Measurements from ENCODE around the gene GBX1. TPM values are rescaled to one million over a fixed set of nuclear protein-coding genes. Genes with fewer than 3 reads are reported as not detected.

The GBX1 gene
- total RNA-seq, 1 experiment from 2014 or later: not detected

DNA sequence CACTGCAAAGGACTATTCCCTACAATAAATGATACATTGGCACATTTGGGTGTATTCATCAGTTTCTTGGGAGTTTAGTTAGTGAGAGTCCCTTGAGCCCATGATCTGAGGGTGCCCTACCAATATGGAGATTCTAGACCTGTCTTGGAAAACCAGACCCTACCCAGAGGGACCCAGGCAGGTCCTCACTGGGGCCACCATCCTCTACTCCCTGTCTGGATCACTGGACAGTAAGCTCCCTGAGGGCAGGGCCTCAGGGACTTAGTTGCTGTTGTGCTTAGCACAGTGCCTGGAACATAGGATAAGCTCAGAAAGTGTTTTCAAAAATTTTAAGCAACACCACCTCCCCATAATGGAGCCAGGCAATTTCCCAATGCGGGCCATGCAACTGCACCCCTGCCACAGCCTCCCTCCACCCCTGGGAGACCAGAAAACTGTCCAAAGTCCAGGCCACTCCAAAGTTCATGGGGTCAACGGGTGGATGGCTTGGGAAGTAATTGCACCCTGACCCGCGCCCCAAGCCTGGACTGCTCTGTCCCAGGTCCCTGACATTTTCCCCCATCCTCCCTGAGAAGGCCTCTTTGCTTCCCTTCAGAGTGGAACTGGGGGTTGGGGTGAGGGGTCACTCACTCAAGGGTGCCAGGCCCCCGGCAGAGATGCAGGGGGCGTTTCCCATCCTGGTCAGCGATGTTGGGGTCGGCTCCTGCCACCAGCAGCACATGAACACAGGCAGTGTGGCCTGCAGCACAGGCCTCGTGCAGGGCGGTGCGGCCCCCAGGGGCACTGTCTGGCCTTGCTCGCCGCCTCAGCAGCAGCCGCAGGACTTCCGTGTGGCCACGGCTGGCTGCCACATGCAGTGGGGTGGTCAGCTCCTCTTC lies 18.5 kb upstream of the GBX1 start:
- Histone ChIP-seq H3T11ph (ENCODE audit: low read length) (no peak overlapping the region), H3K4me2 (ENCODE audit: insufficient read depth, insufficient read length, low read length) (no peak overlapping the region), H4K5ac (ENCODE audit: insufficient read length, low read depth, low read length) (no peak overlapping the region), H4K8ac (replicated peaks; ENCODE audit: insufficient read length, low read depth, low read length) (no peak overlapping the region), H3K9me3 (ENCODE audit: control insufficient read depth, low read depth, low read length) (no peaks in the 10 kb centered on the region), H2AFZ (ENCODE audit: low read length) (no peak overlapping the region), H4K20me1 (ENCODE audit: control insufficient read depth, insufficient read depth, insufficient read length) (no peaks in the 10 kb centered on the region), H4K91ac (ENCODE audit: insufficient read length, low read depth, low read length) (no peak overlapping the region), H3K79me2 (ENCODE audit: insufficient read depth, low read length) (no peaks in the 10 kb centered on the region), H3K4ac (ENCODE audit: low read depth, low read length) (no peak overlapping the region), H2BK12ac (ENCODE audit: insufficient read length, low read depth, low read length) (no peak overlapping the region), H3K14ac (ENCODE audit: insufficient read depth, low read length) (no peak overlapping the region), H2BK5ac (ENCODE audit: insufficient read length, low read length) (no peak overlapping the region), H2BK20ac (ENCODE audit: low read depth, low read length, poor library complexity, severe bottlenecking) (no peak overlapping the region), H3K23me2 (ENCODE audit: insufficient read length, low read depth, low read length, poor library complexity, severe bottlenecking) (no peaks in the 10 kb centered on the region), H3K18ac (ENCODE audit: insufficient read length, low read depth, low read length) (no peak overlapping the region), H3K23ac (ENCODE audit: insufficient read length, low read depth, low read length) (no peak overlapping the region), H2BK120ac (ENCODE audit: low read depth, low read length, poor library complexity, severe bottlenecking) (no peak overlapping the region), H3K56ac (ENCODE audit: insufficient read length, low read depth, low read length) (no peak overlapping the region), H3K4me1 (ENCODE audit: insufficient read depth, low read length) (no peaks in the 10 kb centered on the region), H2AK5ac (ENCODE audit: insufficient read length, low read length) (no peak overlapping the region), H3K79me1 (ENCODE audit: insufficient read depth, low read depth, low read length, poor library complexity, severe bottlenecking) (no peaks in the 10 kb centered on the region), H3K27me3 (ENCODE audit: insufficient read depth, low read length) (no peaks in the 10 kb centered on the region), H3K9ac (ENCODE audit: extremely low read depth, insufficient read length, low read length) (no peak overlapping the region), H2BK15ac (ENCODE audit: low read depth, low read length) (no peak overlapping the region), H3K27ac (ENCODE audit: insufficient read length, low read depth, low read length) (no peak overlapping the region)
- no peaks in the 10 kb centered on the region for H3K4me1 Mint-ChIP-seq
- no peak overlapping the region for H3K27ac Mint-ChIP-seq
- DNase-seq: no peak
- no peaks in the 10 kb centered on the region for H3K9me3 Mint-ChIP-seq
- no peak overlapping the region for H3K4me3 Mint-ChIP-seq
- no peaks in the 10 kb centered on the region; a peak in 2 of 7 replicates for H3K36me3 Mint-ChIP-seq (ENCODE audit: insufficient read depth in 1 of 3, low read depth in 3 of 3)
- TF ChIP-seq, protein P1, sequence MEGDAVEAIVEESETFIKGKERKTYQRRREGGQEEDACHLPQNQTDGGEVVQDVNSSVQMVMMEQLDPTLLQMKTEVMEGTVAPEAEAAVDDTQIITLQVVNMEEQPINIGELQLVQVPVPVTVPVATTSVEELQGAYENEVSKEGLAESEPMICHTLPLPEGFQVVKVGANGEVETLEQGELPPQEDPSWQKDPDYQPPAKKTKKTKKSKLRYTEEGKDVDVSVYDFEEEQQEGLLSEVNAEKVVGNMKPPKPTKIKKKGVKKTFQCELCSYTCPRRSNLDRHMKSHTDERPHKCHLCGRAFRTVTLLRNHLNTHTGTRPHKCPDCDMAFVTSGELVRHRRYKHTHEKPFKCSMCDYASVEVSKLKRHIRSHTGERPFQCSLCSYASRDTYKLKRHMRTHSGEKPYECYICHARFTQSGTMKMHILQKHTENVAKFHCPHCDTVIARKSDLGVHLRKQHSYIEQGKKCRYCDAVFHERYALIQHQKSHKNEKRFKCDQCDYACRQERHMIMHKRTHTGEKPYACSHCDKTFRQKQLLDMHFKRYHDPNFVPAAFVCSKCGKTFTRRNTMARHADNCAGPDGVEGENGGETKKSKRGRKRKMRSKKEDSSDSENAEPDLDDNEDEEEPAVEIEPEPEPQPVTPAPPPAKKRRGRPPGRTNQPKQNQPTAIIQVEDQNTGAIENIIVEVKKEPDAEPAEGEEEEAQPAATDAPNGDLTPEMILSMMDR (conservative IDR thresholded peaks at IDR 0.05): no peak
- WGBS (ENCODE audit: extremely low coverage, insufficient read length, low lambda C conversion rate): no CpG with 5 or more reads among the region's 16 CpGs
- H3K27me3 Mint-ChIP-seq (ENCODE audit: low read depth): peaks cover 45% of the 10 kb centered on the region
